ENCODE data around the gene CASQ2.

GRCh38 chr1:115660151-115660550 lies 108.4 kb downstream of the CASQ2 start:
- TF ChIP-seq EZH2 (IDR thresholded peaks at IDR 0.05) (no peak), EZH2phosphoT487 (IDR thresholded peaks at IDR 0.05) (no peak)
- TF ChIP-seq, protein P1, sequence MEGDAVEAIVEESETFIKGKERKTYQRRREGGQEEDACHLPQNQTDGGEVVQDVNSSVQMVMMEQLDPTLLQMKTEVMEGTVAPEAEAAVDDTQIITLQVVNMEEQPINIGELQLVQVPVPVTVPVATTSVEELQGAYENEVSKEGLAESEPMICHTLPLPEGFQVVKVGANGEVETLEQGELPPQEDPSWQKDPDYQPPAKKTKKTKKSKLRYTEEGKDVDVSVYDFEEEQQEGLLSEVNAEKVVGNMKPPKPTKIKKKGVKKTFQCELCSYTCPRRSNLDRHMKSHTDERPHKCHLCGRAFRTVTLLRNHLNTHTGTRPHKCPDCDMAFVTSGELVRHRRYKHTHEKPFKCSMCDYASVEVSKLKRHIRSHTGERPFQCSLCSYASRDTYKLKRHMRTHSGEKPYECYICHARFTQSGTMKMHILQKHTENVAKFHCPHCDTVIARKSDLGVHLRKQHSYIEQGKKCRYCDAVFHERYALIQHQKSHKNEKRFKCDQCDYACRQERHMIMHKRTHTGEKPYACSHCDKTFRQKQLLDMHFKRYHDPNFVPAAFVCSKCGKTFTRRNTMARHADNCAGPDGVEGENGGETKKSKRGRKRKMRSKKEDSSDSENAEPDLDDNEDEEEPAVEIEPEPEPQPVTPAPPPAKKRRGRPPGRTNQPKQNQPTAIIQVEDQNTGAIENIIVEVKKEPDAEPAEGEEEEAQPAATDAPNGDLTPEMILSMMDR (IDR thresholded peaks at IDR 0.05), result no peak
